IMR-90 (cell line): Measurements from ENCODE around the gene PPP1R9B. TPM values are rescaled to one million over a fixed set of nuclear protein-coding genes. Genes with fewer than 3 reads are reported as not detected.

Experiments
- ATAC-seq: fragments of 200-7000 bp; cut with Tn5 transposase; 2 replicates; pipeline ENCODE4 v1.9.1; 2020; ENCODE audit warnings: low read depth, mild to moderate bottlenecking, moderate library complexity
- BruUV-seq: library from RNA; stranded (reverse); fragments of 400-500 nt; replicated peaks from 2 replicates; lab custom pipeline; 2021; lab: Mats Ljungman, UMichigan
- CTCF ChIA-PET: fragments of 300-600 bp; formaldehyde crosslinking; extraction: SDS; loops from one replicate; lab custom pipeline; 2021; ENCODE audit warnings: antibody characterized with exemption; lab: Yijun Ruan, JAX
- POLR2A ChIA-PET: fragments of 300-600 bp; sonication (Branson Sonifier 250); formaldehyde crosslinking; loops from one replicate; lab custom pipeline; 2022; ENCODE audit warnings: antibody characterized with exemption; ENCODE audit not compliant: unreplicated experiment; lab: Charles Lee
- DNase-seq: peaks from one replicate; pipeline ENCODE4 v3.0.0; 2013
- H2AFZ ChIP-seq: replicated peaks from 2 replicates; pipeline ENCODE3; 2013; ENCODE audit warnings: low read length, mild to moderate bottlenecking; ENCODE audit not compliant: poor library complexity
- H2AK5ac ChIP-seq: 2 replicates; pipeline ENCODE4 v1.6.1; 2013; ENCODE audit warnings: low read depth, low read length, inconsistent platforms
- H2AK9ac ChIP-seq: replicated peaks from 2 replicates; pipeline ENCODE3; 2013; ENCODE audit warnings: mild to moderate bottlenecking, low read depth, low read length, moderate library complexity; ENCODE audit not compliant: poor library complexity
- H2BK120ac ChIP-seq: 2 replicates; pipeline ENCODE4 v1.6.1; 2013; ENCODE audit warnings: low read depth, low read length, inconsistent platforms
- H2BK15ac ChIP-seq: 3 replicates; pipeline ENCODE4 v1.6.1; 2013; ENCODE audit warnings: low read depth, low read length, inconsistent platforms
- H2BK20ac ChIP-seq: 2 replicates; pipeline ENCODE4 v1.6.1; 2013; ENCODE audit warnings: low read depth, mild to moderate bottlenecking, inconsistent platforms, low read length, moderate library complexity
- H2BK5ac ChIP-seq: 2 replicates; pipeline ENCODE4 v1.6.1; 2013; ENCODE audit warnings: mild to moderate bottlenecking, low read depth, low read length, inconsistent platforms; ENCODE audit not compliant: poor library complexity, severe bottlenecking
- H3K14ac ChIP-seq: replicated peaks from 2 replicates; pipeline ENCODE4 v1.6.1; 2013; ENCODE audit warnings: low read depth, low read length, inconsistent platforms
- H3K18ac ChIP-seq: 2 replicates; pipeline ENCODE4 v1.6.1; 2013; ENCODE audit warnings: low read depth, low read length, control low read depth
- H3K23ac ChIP-seq: 2 replicates; pipeline ENCODE4 v1.6.1; 2013; ENCODE audit warnings: low read depth, low read length, inconsistent platforms
- H3K27ac ChIP-seq: 2 replicates; pipeline ENCODE4 v1.5.1; 2013; ENCODE audit warnings: mild to moderate bottlenecking, control low read depth, low read length; ENCODE audit not compliant: insufficient read depth
- H3K27me3 ChIP-seq: 2 replicates; pipeline ENCODE4 v1.6.1; 2013; ENCODE audit warnings: low read length; ENCODE audit not compliant: control insufficient read depth, insufficient read depth
- H3K36me3 ChIP-seq: 2 replicates; pipeline ENCODE4 v1.6.1; 2013; ENCODE audit warnings: low read length, mixed read lengths; ENCODE audit not compliant: control insufficient read depth, insufficient read depth
- H3K4ac ChIP-seq: 2 replicates; pipeline ENCODE4 v1.6.1; 2013; ENCODE audit warnings: low read depth, low read length, inconsistent platforms
- H3K4me1 ChIP-seq: 2 replicates; pipeline ENCODE4 v1.6.1; 2013; ENCODE audit warnings: low read length, mixed read lengths; ENCODE audit not compliant: control insufficient read depth, insufficient read depth
- H3K4me2 ChIP-seq: 2 replicates; pipeline ENCODE4 v1.6.1; 2013; ENCODE audit warnings: low read depth, mild to moderate bottlenecking, control low read depth, low read length, moderate library complexity
- H3K4me3 ChIP-seq: 2 replicates; pipeline ENCODE4 v1.5.1; 2013; ENCODE audit warnings: low read depth, mild to moderate bottlenecking, control low read depth, low read length, moderate library complexity; ENCODE audit not compliant: insufficient read depth
- H3K56ac ChIP-seq: 2 replicates; pipeline ENCODE4 v1.6.1; 2013; ENCODE audit warnings: low read length, inconsistent platforms; ENCODE audit not compliant: insufficient read depth; ENCODE audit errors: extremely low read depth
- H3K79me1 ChIP-seq, 2 experiments: 2 replicates each; pipeline ENCODE4 v1.6.1; 2013; ENCODE audit warnings: low read length in 2 of 2, inconsistent platforms in 1 of 2, low read depth in 1 of 2
- H3K9ac ChIP-seq: 2 replicates; pipeline ENCODE4 v1.6.1; 2013; ENCODE audit warnings: low read depth, low read length, control low read depth
- H3K9me1 ChIP-seq: 2 replicates; pipeline ENCODE4 v1.6.1; 2013; ENCODE audit warnings: low read length, inconsistent platforms; ENCODE audit not compliant: insufficient read depth
- H3K9me3 ChIP-seq: 2 replicates; pipeline ENCODE4 v1.6.1; 2013; ENCODE audit warnings: low read length; ENCODE audit not compliant: control insufficient read depth, insufficient read depth
- H4K20me1 ChIP-seq: 2 replicates; pipeline ENCODE4 v1.6.1; 2013; ENCODE audit warnings: low read length, inconsistent platforms; ENCODE audit not compliant: insufficient read depth
- H4K5ac ChIP-seq: 2 replicates; pipeline ENCODE4 v1.6.1; 2013; ENCODE audit warnings: mild to moderate bottlenecking, low read depth, low read length, control low read depth
- H4K8ac ChIP-seq, 2 experiments: 2 replicates each; pipeline ENCODE4 v1.6.1; 2013; ENCODE audit warnings: low read depth in 2 of 2, low read length in 2 of 2, control low read depth in 1 of 2, inconsistent platforms in 1 of 2
- H4K91ac ChIP-seq: 2 replicates; pipeline ENCODE4 v1.6.1; 2013; ENCODE audit warnings: low read depth, low read length, inconsistent platforms; ENCODE audit not compliant: insufficient read depth
- CHD1 ChIP-seq: IDR thresholded peaks from 2 replicates; pipeline ENCODE4 v1.6.1; 2012; ENCODE audit warnings: low read depth, low read length, improper control_type of control experiment
- MXI1 ChIP-seq: IDR thresholded peaks from 2 replicates; pipeline ENCODE4 v1.6.1; 2012; ENCODE audit warnings: low read depth, mild to moderate bottlenecking, low read length, moderate library complexity, borderline replicate concordance
- WGBS, 2 experiments: methylation state at CpG; one replicate each; pipeline versions ENCODE4 v1.1.5 to v1.1.7; 2013; ENCODE audit warnings: missing lambda C conversion rate in 2 of 2; ENCODE audit not compliant: insufficient read length in 1 of 2; ENCODE audit errors: extremely low coverage in 2 of 2; 5-methylcytosine and 5-hydroxymethylcytosine counted together
- dilution Hi-C: fragments of 300-500 bp; cut with HindIII; formaldehyde crosslinking; loops from one replicate; pipeline ENCODE4 v1.14.3; 2018; ENCODE audit warnings: low sequenced_read_pairs; ENCODE audit not compliant: unreplicated experiment
- in situ Hi-C: fragments of 300-500 bp; cut with MboI; formaldehyde crosslinking; loops from 3 replicates; pipeline ENCODE4 v1.14.3; 2019; ENCODE audit warnings: low sequenced_read_pairs, inconsistent platforms, mixed read lengths
- intact Hi-C: fragments of 100-400 bp; cut with micrococcal nuclease; formaldehyde crosslinking; loops from 2 replicates; pipeline ENCODE4 v1.10.0; 2022
- polyA plus RNA-seq, 3 experiments: library from polyadenylated mRNA; depleted of rRNA; stranded (reverse); fragments of >200 nt; gene quantifications; 2 replicates each; pipeline ENCODE4 v1.2.3, GENCODE V29; 2012; ENCODE audit warnings: low replicate concordance in 1 of 3
- total RNA-seq: library from RNA; depleted of rRNA; stranded (reverse); fragments of >200 nt; gene quantifications from 2 replicates; pipeline ENCODE4 v1.2.3, GENCODE V29; 2012

PPP1R9B gene
- total and polyA plus RNA-seq, 2 of the 4 experiments (the other 2 are of a cell fraction) = 23.0 to 28.0 TPM

- WGBS, 2 experiments = 54% methylated on average over 8 of the region's 15 CpGs; no CpG with 5 or more reads in 1 of the 2 experiments
- ATAC-seq (no peak), DNase-seq (no peak)
- no peak overlapping the region for H2AFZ ChIP-seq
- dilution Hi-C loops (no loop called here), in situ Hi-C loops (no loop called here), intact Hi-C loops (no loop called here)
- H3K56ac ChIP-seq = no peak overlapping the region
- H2AK5ac ChIP-seq = peak overlapping the region; percentile 57; the same call in 1 of the 2 replicates
- H3K9ac ChIP-seq = peak overlapping the region; percentile 77
- no peak overlapping the region; a peak in 1 of 4 replicates for H4K8ac ChIP-seq
- no peak overlapping the region for H4K91ac ChIP-seq
- no peaks in the 10 kb centered on the region for H3K27me3 ChIP-seq
- H3K36me3 ChIP-seq = peaks cover 32% of the 10 kb centered on the region
- ChIA-PET POLR2A (no interaction called here), CTCF (interaction anchor here (1.3 to 1.8 kb wide), 2 partner anchors 14 to 23 kb away, joined by 4 to 6 read pairs; no protein-coding TSS in a partner anchor)
- peak overlapping the region; percentile 96 for H3K4me2 ChIP-seq
- H3K23ac ChIP-seq = peak overlapping the region; percentile 69
- peaks cover 68% of the 10 kb centered on the region for H4K20me1 ChIP-seq
- H2BK20ac ChIP-seq = no peak overlapping the region
- peak overlapping the region; percentile 86 for H3K4me3 ChIP-seq
- no TSS peak for BruUV-seq
- H3K18ac ChIP-seq = no peak overlapping the region
- peak overlapping the region; percentile 65 for H3K14ac ChIP-seq
- H3K9me3 ChIP-seq = no peaks in the 10 kb centered on the region
- no peak overlapping the region for H2BK15ac ChIP-seq
- H3K27ac ChIP-seq = peak overlapping the region; percentile 17
- TF ChIP-seq MXI1 (0 out of 2 replicates have a peak, but pooled peaks have one; percentile 36), CHD1 (no peak)
- no peak overlapping the region for H2BK120ac ChIP-seq
- no peak overlapping the region for H4K5ac ChIP-seq
- H3K4me1 ChIP-seq = peaks cover 23% of the 10 kb centered on the region
- H3K4ac ChIP-seq = peak overlapping the region; percentile 52
- H2AK9ac ChIP-seq = peak overlapping the region; percentile 80
- no peak overlapping the region for H2BK5ac ChIP-seq
- peaks cover 2% of the 10 kb centered on the region; the same call in 1 of the 2 replicates for H3K9me1 ChIP-seq
- H3K79me1 ChIP-seq = peaks cover 9 to 69% of the 10 kb centered on the region in 2 experiments; a peak in 3 of 4 replicates
Observed at GRCh38 chr17:50146927-50147665, 3.4 kb downstream of the PPP1R9B start.
